GM12891 (cell line): ENCODE data around the gene BUD13.

Experiments used
- DNase-seq: peaks from one replicate; pipeline ENCODE4 v3.0.0; 2011; ENCODE audit warnings: low spot score; ENCODE audit not compliant: insufficient read length
- FAIRE-seq: peaks from 2 replicates; lab custom pipeline; 2011; peaks lifted over from hg19 to GRCh38; lab: Jason Lieb, UNC
- PAX5 ChIP-seq: IDR thresholded peaks from 2 replicates; pipeline ENCODE4 v1.6.1; 2011; ENCODE audit warnings: low read length, moderate library complexity, mild to moderate bottlenecking; ENCODE audit not compliant: insufficient read depth, severe bottlenecking
- POLR2A ChIP-seq: IDR thresholded peaks from 2 replicates; pipeline ENCODE4 v1.6.1; 2011; ENCODE audit warnings: low read depth, low read length, control low read depth
- POLR2AphosphoS5 ChIP-seq: IDR thresholded peaks from 2 replicates; pipeline ENCODE4 v1.6.1; 2011; ENCODE audit warnings: low read depth, low read length, control low read depth
- POU2F2 ChIP-seq: IDR thresholded peaks from 2 replicates; pipeline ENCODE4 v1.6.1; 2011; ENCODE audit warnings: low read depth, mild to moderate bottlenecking, control low read depth, low read length, moderate library complexity
- SPI1 ChIP-seq: IDR thresholded peaks from 2 replicates; pipeline ENCODE4 v1.6.1; 2011; ENCODE audit warnings: low read depth, low read length, control low read depth
- TAF1 ChIP-seq: IDR thresholded peaks from 2 replicates; pipeline ENCODE4 v1.6.1; 2011; ENCODE audit warnings: low read depth, low read length, control low read depth

BUD13 gene

GRCh38 chr11:116787436-116787785 lies 14.6 kb upstream of the BUD13 start:
- DNase-seq (no peak), FAIRE-seq (no peak)
- TF ChIP-seq POLR2A (no peak), POU2F2 (no peak), SPI1 (no peak), TAF1 (no peak)

GRCh38 chr11:116786966-116787365 lies 14.2 kb upstream of the BUD13 start:
- no peak for TF ChIP-seq TAF1
- TF ChIP-seq POLR2A, result no peak
- TF ChIP-seq POU2F2, result no peak
- TF ChIP-seq PAX5, result no peak
- TF ChIP-seq SPI1, result no peak
- no peak for TF ChIP-seq POLR2AphosphoS5
- FAIRE-seq, result peak; percentile 73
- no peak for DNase-seq

DNA sequence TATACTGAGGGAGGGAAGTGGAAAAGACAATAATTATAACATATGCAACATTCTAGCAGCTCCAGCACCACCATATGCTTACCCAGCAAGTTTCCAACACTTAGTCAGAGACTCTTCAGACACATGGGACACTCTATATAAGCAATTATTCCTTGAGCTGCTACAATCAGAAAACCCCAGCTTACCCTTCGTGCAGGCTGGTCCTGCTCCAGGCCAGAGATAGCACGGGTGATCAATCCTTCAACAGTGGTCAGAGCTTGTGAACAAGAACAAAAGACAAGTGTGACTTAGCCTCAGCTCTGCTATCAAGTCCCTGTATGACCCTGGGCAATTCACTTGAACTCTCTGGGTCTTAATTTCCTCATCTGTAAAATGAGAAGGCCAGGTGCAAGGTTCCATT lies 13.5 kb upstream of the BUD13 start:
- DNase-seq (no peak), FAIRE-seq (peak; percentile 13)
- TF ChIP-seq POU2F2 (no peak), POLR2AphosphoS5 (no peak), TAF1 (no peak), SPI1 (no peak), POLR2A (no peak), PAX5 (no peak)

GRCh38 chr11:116782728-116783127 lies 9.9 kb upstream of the BUD13 start:
- TF ChIP-seq SPI1 (no peak), POLR2AphosphoS5 (no peak), POLR2A (no peak), POU2F2 (no peak), PAX5 (no peak), TAF1 (no peak)
- FAIRE-seq (no peak), DNase-seq (no peak)

DNA sequence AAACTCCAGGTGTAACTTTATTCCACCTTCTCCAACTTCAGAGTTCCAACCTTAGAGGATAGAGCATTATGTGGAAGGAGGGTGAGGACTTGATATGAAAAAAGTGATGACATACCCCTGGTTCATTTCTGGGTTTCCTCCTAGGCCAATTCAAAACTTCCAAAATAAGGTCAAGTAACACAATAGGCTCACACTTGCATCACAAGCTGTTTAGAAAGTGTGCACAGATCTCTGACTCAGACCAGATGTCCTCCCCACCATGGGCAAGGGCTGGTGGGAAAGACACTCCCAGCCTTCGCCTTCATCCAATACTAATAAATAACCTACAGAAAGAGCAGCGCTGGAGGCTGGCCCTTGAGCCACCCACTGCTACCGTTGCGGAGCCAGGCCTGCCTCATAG lies 5.8 kb upstream of the BUD13 start:
- TF ChIP-seq POLR2A (no peak), POU2F2 (no peak), POLR2AphosphoS5 (no peak), TAF1 (no peak), SPI1 (no peak), PAX5 (no peak)
- no peak for DNase-seq
- FAIRE-seq, result no peak

- DNase-seq, result no peak
- FAIRE-seq, result no peak
- no peak for TF ChIP-seq POLR2A
- TF ChIP-seq PAX5, result no peak
- TF ChIP-seq SPI1, result no peak
- no peak for TF ChIP-seq POU2F2
- no peak for TF ChIP-seq TAF1
- TF ChIP-seq POLR2AphosphoS5, result no peak
Measured at GRCh38 chr11:116777056-116777455, 4.3 kb upstream of the BUD13 start.

DNA sequence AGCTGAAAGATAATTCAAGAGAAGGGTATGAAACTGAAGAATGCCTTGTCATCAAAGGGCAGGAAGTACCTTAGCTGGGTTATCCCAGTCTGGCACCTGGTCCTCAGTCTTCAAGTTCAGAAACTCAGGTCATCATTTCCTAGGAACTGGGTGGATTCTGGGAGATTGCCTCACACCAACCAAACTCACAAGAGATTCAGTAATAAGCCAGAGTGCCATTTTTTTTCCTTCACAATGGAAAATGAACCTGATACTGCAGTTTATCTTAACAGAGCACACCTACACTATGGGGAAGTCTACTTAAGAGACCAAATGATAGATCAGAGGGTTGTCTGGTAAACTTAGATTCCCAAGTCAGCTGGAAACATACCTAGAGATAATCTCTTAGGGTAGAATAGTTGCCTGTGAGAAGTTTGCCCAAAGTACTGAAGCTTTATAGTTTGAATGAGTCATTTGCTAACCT lies 3.8 kb upstream of the BUD13 start:
- DNase-seq, result no peak
- FAIRE-seq, result no peak
- TF ChIP-seq POU2F2 (no peak), PAX5 (no peak), SPI1 (no peak), POLR2AphosphoS5 (no peak), POLR2A (no peak), TAF1 (no peak)

GRCh38 chr11:116775975-116776374 lies 3.2 kb upstream of the BUD13 start:
- DNase-seq, result no peak
- TF ChIP-seq TAF1, result no peak
- peak; percentile 51; the same call in 1 of the 2 replicates for TF ChIP-seq POLR2AphosphoS5
- no peak for FAIRE-seq

GRCh38 chr11:116774661-116775060 lies 1.9 kb upstream of the BUD13 start:
- no peak for FAIRE-seq

More at GRCh38 chr11:116774661-116775060, 1.9 kb upstream of the BUD13 start:
- TF ChIP-seq TAF1, result no peak
- TF ChIP-seq POLR2AphosphoS5, result peak; percentile 71
- TF ChIP-seq POLR2A, result no peak; the same call in 1 of the 2 replicates
- no peak for TF ChIP-seq POU2F2
- TF ChIP-seq PAX5, result no peak
- no peak for TF ChIP-seq SPI1
- no peak for DNase-seq
